ENCODE results near the gene TMEM151B.
A peak's percentile ranks its signal among the peaks of the same experiment; 100 is the strongest.

TMEM151B gene

DNA sequence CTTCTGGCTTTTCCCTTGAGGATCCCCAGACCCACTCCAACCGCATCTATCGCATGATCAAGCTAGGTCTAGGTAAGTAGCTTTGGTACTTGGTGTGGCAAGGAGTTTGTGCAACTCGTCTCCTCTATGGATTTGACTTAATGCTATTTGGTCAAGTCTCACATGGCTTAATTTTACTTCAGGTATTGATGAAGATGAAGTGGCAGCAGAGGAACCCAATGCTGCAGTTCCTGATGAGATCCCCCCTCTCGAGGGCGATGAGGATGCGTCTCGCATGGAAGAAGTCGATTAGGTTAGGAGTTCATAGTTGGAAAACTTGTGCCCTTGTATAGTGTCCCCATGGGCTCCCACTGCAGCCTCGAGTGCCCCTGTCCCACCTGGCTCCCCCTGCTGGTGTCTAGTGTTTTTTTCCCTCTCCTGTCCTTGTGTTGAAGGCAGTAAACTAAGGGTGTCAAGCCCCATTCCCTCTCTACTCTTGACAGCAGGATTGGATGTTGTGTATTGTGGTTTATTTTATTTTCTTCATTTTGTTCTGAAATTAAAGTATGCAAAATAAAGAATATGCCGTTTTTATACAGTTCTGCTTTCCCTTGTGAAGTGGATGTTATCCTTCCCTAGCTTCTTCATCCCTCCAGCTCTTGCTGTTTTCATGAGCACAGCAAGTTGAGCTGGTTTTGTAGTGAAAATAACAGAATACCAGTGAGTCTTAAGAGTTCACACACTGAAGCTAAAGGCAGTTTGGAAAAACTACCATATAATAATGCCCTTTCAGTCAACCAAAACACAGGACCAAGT is 16.7 kb upstream of the TMEM151B start:
- TF ChIP-seq, protein P1, sequence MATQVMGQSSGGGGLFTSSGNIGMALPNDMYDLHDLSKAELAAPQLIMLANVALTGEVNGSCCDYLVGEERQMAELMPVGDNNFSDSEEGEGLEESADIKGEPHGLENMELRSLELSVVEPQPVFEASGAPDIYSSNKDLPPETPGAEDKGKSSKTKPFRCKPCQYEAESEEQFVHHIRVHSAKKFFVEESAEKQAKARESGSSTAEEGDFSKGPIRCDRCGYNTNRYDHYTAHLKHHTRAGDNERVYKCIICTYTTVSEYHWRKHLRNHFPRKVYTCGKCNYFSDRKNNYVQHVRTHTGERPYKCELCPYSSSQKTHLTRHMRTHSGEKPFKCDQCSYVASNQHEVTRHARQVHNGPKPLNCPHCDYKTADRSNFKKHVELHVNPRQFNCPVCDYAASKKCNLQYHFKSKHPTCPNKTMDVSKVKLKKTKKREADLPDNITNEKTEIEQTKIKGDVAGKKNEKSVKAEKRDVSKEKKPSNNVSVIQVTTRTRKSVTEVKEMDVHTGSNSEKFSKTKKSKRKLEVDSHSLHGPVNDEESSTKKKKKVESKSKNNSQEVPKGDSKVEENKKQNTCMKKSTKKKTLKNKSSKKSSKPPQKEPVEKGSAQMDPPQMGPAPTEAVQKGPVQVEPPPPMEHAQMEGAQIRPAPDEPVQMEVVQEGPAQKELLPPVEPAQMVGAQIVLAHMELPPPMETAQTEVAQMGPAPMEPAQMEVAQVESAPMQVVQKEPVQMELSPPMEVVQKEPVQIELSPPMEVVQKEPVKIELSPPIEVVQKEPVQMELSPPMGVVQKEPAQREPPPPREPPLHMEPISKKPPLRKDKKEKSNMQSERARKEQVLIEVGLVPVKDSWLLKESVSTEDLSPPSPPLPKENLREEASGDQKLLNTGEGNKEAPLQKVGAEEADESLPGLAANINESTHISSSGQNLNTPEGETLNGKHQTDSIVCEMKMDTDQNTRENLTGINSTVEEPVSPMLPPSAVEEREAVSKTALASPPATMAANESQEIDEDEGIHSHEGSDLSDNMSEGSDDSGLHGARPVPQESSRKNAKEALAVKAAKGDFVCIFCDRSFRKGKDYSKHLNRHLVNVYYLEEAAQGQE (IDR thresholded peaks at IDR 0.05; ENCODE audit: insufficient read depth in 1 of 2, low read depth in 2 of 2, low read length in 2 of 2) = no peak
- no peak for TF ChIP-seq SIN3A (IDR thresholded peaks at IDR 0.05; ENCODE audit: borderline replicate concordance, insufficient read depth, low read length)
- TF ChIP-seq FOXP2 (optimal IDR thresholded peaks at IDR 0.05; ENCODE audit: borderline replicate concordance, extremely low read depth, extremely low read length, insufficient read depth) = no peak
- no peak for TF ChIP-seq TAF1 (IDR thresholded peaks at IDR 0.05; ENCODE audit: borderline replicate concordance, insufficient read depth, low read length)
- no peak; the same call in 1 of the 2 replicates for TF ChIP-seq POLR2AphosphoS5 (IDR thresholded peaks at IDR 0.05; ENCODE audit: low read depth, low read length)

DNA sequence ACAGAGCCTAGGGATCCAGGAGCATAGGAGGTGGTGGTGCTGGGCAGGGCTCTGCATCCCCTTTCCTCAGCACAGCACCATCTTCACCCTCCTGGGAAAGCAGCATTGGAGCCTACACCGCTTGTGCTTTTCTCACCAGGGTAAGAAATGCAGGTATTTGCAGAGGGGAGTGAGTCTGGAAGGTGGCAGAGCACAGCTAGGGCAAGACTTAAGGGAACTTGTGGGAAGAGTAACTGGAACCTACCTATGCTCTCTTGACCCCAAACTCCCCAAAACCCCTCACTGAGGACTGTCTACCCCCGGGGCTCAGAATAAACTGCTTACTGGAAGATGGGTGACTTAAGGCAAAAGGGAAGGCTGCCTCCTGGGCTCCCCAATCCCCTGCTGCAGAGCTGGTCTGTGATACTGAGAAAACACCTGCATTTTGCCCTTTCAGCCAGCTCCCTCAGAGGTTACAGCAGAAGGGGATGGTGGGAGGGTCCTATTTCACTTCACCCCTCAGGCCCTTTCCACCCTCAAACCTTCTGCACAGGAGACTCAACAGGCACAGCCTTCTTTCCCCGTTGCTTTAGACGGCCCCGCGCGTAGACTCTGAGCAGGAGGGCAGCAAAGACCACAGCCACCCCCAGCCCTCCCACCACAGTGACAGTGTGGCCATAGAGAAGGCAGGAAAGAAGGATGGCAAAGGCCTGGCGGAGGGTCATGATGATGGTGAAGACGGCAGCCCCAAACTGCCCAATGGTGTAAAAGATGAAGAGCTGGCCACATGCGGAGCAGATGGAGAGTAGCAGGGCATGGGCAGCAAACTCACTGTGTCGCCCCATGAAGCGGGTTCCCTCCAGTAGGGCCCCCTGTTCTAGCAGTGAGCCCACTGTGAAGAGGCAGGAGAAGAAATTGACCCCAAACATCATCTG is 15.8 kb upstream of the TMEM151B start:
- TF ChIP-seq FOXP2 (optimal IDR thresholded peaks at IDR 0.05; ENCODE audit: borderline replicate concordance, extremely low read depth, extremely low read length, insufficient read depth) (no peak), TAF1 (IDR thresholded peaks at IDR 0.05; ENCODE audit: borderline replicate concordance, insufficient read depth, low read length) (peak; percentile 62; the same call in 1 of the 2 replicates), SIN3A (IDR thresholded peaks at IDR 0.05; ENCODE audit: borderline replicate concordance, insufficient read depth, low read length) (peak; percentile 60; the same call in 1 of the 2 replicates), POLR2AphosphoS5 (IDR thresholded peaks at IDR 0.05; ENCODE audit: low read depth, low read length) (peak; percentile 93)
- TF ChIP-seq, protein P1 (IDR thresholded peaks at IDR 0.05; ENCODE audit: insufficient read depth in 1 of 2, low read depth in 2 of 2, low read length in 2 of 2) = no peak

DNA sequence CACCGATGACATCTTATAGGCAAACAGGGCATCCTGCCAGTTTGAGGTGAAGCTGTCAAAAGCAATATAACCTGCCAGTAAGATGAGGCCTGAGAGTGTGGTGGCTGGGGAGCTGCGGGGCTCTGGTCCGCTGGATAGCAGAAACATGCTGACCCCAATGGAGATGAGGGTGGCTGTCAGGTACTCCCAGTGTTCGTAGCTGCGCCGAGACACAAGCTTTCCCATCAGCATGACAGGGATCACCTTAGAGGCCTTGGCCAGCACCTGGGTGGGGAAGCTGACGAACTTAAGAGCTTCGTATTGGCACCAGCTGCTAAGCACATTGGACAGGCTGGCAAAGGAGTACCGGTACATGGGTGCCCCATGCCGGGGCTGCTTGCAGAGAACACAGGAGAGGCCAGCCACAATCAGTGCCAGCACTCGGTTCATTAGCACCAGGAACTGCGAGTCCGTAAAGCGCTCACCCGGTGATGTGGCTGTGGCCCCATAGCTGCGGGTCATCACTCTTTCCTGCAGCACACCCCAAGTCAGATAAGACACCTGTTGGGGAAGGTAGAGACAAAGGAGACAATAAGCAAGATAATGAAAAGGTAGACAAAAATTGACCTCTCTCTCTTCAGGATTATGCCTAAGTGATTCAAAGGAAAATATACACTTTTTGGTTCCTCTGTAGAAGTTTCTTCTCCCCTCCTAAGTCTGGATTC is 15.0 kb upstream of the TMEM151B start:
- TF ChIP-seq POLR2AphosphoS5 (IDR thresholded peaks at IDR 0.05; ENCODE audit: low read depth, low read length) (peak; percentile 12), FOXP2 (optimal IDR thresholded peaks at IDR 0.05; ENCODE audit: borderline replicate concordance, extremely low read depth, extremely low read length, insufficient read depth) (no peak), SIN3A (IDR thresholded peaks at IDR 0.05; ENCODE audit: borderline replicate concordance, insufficient read depth, low read length) (no peak), TAF1 (IDR thresholded peaks at IDR 0.05; ENCODE audit: borderline replicate concordance, insufficient read depth, low read length) (no peak)
- TF ChIP-seq, protein P1 (IDR thresholded peaks at IDR 0.05; ENCODE audit: insufficient read depth in 1 of 2, low read depth in 2 of 2, low read length in 2 of 2) = 0 out of 4 replicates have a peak, but pooled peaks of 1 of the 2 experiments have one; percentile 20

DNA sequence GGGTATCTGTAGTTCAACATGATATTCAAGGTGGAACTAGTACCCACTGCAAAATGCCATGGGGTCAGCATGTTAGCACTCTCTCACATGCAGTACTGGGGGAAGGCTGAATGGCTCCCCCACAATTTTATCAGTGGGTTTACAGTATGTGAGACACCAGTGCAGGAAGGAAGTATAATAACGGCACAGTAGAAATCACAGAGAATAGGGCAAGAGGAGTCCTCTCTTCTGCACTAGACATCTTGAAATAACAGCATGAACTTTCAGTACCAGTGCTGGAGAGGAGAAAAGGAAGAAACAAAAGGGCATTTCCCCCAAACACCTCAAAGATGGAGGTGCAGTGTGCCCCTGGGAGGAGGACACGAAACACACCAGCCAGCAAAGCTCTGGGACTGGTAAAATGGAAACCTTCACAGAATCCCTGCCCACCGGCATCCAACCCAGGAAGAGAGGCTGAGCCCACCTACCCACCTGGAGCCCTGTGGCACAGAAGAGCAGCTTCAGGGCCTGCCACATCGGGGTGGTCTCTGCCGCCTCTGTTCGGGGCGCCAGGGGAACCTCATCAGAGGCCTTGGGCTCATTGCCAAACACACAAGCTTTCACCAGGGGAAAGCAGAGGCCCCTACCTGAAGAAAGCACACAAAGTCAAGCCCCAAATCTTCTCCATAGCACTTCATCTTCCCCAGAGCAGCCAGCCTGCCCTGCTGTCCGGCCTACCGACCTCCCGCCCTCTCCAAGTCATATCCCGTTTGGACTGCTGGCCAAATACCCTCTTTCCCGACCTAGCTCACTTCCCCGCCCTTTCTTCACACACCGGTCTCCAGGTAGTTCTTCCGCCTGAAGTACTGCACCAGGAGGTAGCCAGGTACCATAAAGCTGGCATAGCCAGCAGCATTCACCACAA is 14.1 kb upstream of the TMEM151B start:
- TF ChIP-seq, protein P1 (IDR thresholded peaks at IDR 0.05; ENCODE audit: insufficient read depth in 1 of 2, low read depth in 2 of 2, low read length in 2 of 2) = no peak
- TF ChIP-seq SIN3A (IDR thresholded peaks at IDR 0.05; ENCODE audit: borderline replicate concordance, insufficient read depth, low read length) (no peak), POLR2AphosphoS5 (IDR thresholded peaks at IDR 0.05; ENCODE audit: low read depth, low read length) (no peak), TAF1 (IDR thresholded peaks at IDR 0.05; ENCODE audit: borderline replicate concordance, insufficient read depth, low read length) (no peak), FOXP2 (optimal IDR thresholded peaks at IDR 0.05; ENCODE audit: borderline replicate concordance, extremely low read depth, extremely low read length, insufficient read depth) (no peak)

Data from PFSK-1 (cell line).